ENCODE data around the gene RPTOR.
A peak's percentile ranks its signal among the peaks of the same experiment; 100 is the strongest.

Gene RPTOR

GRCh38 chr17:80892019-80892855, 347.6 kb downstream of the RPTOR start:
- ChIA-PET POLR2A (interaction anchor here (0.6 to 1.1 kb wide), 4 partner anchors 37 to 1375 kb away, joined by 3 to 7 read pairs (median 5); no protein-coding TSS in a partner anchor), CTCF (interaction anchor here (0.6 to 1.8 kb wide), 9 partner anchors 7 to 438 kb away, joined by 3 to 6 read pairs (median 3); no protein-coding TSS in a partner anchor)
- Histone ChIP-seq H3K27ac (ENCODE audit: extremely low read depth, low read depth, low read length) (peak overlapping the region; percentile 73), H3K4me1 (ENCODE audit: control insufficient read depth, insufficient read depth, low read length) (peaks cover 13% of the 10 kb centered on the region), H3K4me3 (ENCODE audit: low read depth, low read length) (no peak overlapping the region), H3K9me3 (ENCODE audit: control insufficient read depth, insufficient read depth, low read depth, low read length) (no peaks in the 10 kb centered on the region), H3K36me3 (ENCODE audit: control insufficient read depth in 2 of 2, insufficient read depth in 1 of 2, low read length in 2 of 2) (peaks cover 0 to 34% of the 10 kb centered on the region in 2 experiments; a peak in 1 of 3 replicates)
- TF ChIP-seq ZNF645 (tag by site-specific recombination; IDR thresholded peaks at IDR 0.05) (no peak), ELK4 (IDR thresholded peaks at IDR 0.05; ENCODE audit: borderline replicate concordance, low read depth, low read length) (no peak), ZNF777 (tag by site-specific recombination; IDR thresholded peaks at IDR 0.05; ENCODE audit: borderline replicate concordance) (no peak), PATZ1 (tag by site-specific recombination; IDR thresholded peaks at IDR 0.05) (peak; percentile 40; the same call in 1 of the 2 replicates), INSM2 (tag by site-specific recombination; IDR thresholded peaks at IDR 0.05) (0 out of 2 replicates have a peak, but pooled peaks have one; percentile 25), ZNF571 (tag by site-specific recombination; IDR thresholded peaks at IDR 0.05) (no peak), ZNF26 (tag by site-specific recombination; IDR thresholded peaks at IDR 0.05) (no peak), ZNF37A (tag by site-specific recombination; IDR thresholded peaks at IDR 0.05) (no peak), ZNF10 (tag by site-specific recombination; IDR thresholded peaks at IDR 0.05) (peak; percentile 12; the same call in 1 of the 2 replicates), ZNF629 (tag by site-specific recombination; IDR thresholded peaks at IDR 0.05) (peak; percentile 85), ZFP69B (tag by site-specific recombination; IDR thresholded peaks at IDR 0.05) (0 out of 2 replicates have a peak, but pooled peaks have one; percentile 14), ZBTB11 (tag by site-specific recombination; conservative IDR thresholded peaks at IDR 0.05; ENCODE audit: low read depth) (no peak), ZNF585B (tag by site-specific recombination; IDR thresholded peaks at IDR 0.05) (no peak), ZNF214 (tag by site-specific recombination; IDR thresholded peaks at IDR 0.05; ENCODE audit: borderline replicate concordance) (no peak), MZF1 (tag by site-specific recombination; IDR thresholded peaks at IDR 0.05; ENCODE audit: borderline replicate concordance) (no peak), SP2 (tag by site-specific recombination; IDR thresholded peaks at IDR 0.05) (0 out of 2 replicates have a peak, but pooled peaks have one; percentile 13), KLF8 (tag by site-specific recombination; IDR thresholded peaks at IDR 0.05) (no peak), ZNF664 (tag by site-specific recombination; IDR thresholded peaks at IDR 0.05) (peak; percentile 96), ZBTB7A (tag by site-specific recombination; IDR thresholded peaks at IDR 0.05; ENCODE audit: low read depth) (no peak), ZNF600 (tag by site-specific recombination; IDR thresholded peaks at IDR 0.05) (peak; percentile 81), ZNF488 (tag by site-specific recombination; IDR thresholded peaks at IDR 0.05) (no peak), ZNF473 (tag by site-specific recombination; IDR thresholded peaks at IDR 0.05) (no peak)
